Esophagus muscularis mucosa (tissue), 3 donors: ENCODE results near the gene SPAG17.

Experiments used
- CTCF ChIP-seq, 3 experiments: fragments of 200-600 bp in 2 of 3; fragments of 450-650 bp in 1 of 3; sonication (generic) in 2 of 3; IDR thresholded peaks; one replicate each; pipeline ENCODE4 v1.5.1; 2017 to 2019; ENCODE audit warnings: antibody characterized with exemption in 3 of 3, mild to moderate bottlenecking in 2 of 3, moderate library complexity in 1 of 3
- EP300 ChIP-seq: sonication (generic); formaldehyde crosslinking; IDR thresholded peaks from one replicate; pipeline ENCODE4 v1.6.1; 2017; ENCODE audit warnings: antibody characterized with exemption

DNA sequence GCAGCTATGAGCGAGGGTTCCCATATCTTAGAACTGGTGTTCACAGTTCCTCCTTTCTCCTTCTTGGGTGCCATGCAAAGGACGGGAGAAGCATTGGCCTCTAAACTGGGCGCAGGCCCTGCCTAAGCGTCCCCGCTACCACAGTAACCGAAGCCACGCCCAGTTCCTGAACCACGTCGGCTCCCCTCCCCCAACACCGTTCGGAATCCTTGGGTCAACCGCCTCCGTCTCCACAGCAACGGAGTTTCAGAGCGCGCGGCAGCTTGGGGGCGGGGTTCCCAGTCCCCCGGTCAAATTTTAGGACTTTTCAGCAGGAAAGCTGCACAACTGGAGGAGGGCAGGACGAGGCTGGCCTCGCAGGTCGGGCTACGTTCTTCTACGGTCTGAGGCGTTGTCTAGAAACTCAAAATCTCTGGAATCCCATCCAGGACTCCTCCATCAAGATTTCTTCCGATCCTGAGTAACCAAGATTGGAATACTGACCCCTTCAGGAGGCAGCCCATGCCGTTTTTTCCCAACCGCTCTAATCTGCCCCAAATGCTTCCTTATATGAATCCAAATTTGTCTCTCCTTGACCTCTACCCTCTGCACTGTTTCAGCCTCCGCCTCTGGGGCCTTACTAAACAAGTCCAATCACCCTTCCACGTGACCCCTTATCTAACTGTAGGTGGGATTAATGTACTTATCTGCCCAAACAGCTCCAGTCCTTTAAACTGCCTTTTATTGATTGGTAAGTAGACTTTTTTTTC lies at the start of gene SPAG17:
- TF ChIP-seq CTCF (IDR thresholded peaks at IDR 0.05) (no peak), EP300 (no peak)
